ENCODE data around the gene SEL1L3. TPM values are rescaled to one million over a fixed set of nuclear protein-coding genes. Genes with fewer than 3 reads are reported as not detected.

SEL1L3 gene
- total RNA-seq, 4 donors from 2014 or later: 2.2 to 29.8 (median 5.4) TPM

DNA sequence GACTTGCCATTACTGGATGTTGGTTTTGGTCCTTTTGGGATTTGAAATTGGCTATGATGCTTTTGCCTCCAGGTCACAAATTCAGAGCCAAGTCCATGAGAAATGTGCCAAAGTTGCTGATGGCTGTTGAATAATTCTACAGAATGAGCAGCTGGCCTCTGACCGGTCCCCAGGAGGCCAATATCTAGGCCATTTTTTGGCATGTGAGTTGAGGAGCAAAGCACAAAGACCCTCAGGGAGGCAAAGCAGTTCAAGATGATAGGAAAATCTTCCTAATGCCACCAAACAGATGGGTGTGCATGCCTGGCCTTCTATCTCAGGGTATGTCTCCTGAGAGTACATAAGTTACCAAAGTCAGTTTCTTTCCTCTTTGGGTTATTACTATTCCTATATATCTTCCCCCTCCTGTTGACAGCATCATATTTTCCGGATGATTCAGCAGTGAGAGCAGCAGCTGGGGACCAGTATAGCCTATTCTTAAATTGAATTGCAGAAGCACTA lies 44.4 kb downstream of the SEL1L3 start:
- Histone ChIP-seq H3K36me3 (no peaks in the 10 kb centered on the region), H3K27ac (no peak overlapping the region), H3K4me3 (no peak overlapping the region), H3K4me1 (peaks cover 0 to 16% (median 4%) of the 10 kb centered on the region in 3 donors), H3K9me3 (no peaks in the 10 kb centered on the region), H3K27me3 (no peaks in the 10 kb centered on the region)
- ATAC-seq: no peak
- 60 to 67% methylated on average over 1 of the region's 2 CpGs for WGBS, 2 donors (ENCODE audit: low coverage in 1 of 2)
- TF ChIP-seq EP300 (IDR thresholded peaks at IDR 0.05) (no peak), POLR2A (IDR thresholded peaks at IDR 0.05) (no peak), POLR2AphosphoS5 (IDR thresholded peaks at IDR 0.05) (no peak)
- TF ChIP-seq, protein P1, sequence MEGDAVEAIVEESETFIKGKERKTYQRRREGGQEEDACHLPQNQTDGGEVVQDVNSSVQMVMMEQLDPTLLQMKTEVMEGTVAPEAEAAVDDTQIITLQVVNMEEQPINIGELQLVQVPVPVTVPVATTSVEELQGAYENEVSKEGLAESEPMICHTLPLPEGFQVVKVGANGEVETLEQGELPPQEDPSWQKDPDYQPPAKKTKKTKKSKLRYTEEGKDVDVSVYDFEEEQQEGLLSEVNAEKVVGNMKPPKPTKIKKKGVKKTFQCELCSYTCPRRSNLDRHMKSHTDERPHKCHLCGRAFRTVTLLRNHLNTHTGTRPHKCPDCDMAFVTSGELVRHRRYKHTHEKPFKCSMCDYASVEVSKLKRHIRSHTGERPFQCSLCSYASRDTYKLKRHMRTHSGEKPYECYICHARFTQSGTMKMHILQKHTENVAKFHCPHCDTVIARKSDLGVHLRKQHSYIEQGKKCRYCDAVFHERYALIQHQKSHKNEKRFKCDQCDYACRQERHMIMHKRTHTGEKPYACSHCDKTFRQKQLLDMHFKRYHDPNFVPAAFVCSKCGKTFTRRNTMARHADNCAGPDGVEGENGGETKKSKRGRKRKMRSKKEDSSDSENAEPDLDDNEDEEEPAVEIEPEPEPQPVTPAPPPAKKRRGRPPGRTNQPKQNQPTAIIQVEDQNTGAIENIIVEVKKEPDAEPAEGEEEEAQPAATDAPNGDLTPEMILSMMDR (IDR thresholded peaks at IDR 0.05): no peak

DNA sequence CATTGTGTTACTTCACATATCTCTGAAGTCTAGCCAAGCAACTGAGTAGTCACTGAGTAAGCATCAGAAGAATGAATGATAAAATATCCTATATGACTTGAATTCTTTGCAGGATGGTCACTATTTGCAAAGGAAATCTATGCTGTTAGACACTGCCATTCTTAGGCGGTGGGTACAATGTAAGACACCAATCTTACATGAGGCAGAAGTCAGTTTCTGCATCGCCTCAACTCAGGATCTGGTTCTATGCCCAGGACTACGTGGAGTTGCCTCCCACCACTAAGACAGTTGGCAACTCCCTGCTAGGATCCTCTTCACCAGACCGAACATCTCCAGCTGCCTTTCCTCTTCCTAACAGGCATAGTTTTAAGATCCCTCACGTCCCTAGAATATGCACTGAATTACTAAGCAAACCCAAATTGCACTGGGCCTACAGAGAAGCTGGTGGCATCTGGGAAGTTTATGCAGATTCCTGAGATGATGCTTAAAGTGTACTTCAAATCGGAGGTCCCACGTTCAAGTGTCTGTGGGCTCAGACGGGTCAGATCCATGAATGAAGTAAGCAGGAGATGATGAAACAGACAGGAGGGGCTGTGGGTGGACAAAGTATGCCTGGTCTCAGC lies 45.6 kb downstream of the SEL1L3 start:
- peaks cover 0 to 23% (median 8%) of the 10 kb centered on the region in 3 donors for H3K4me1 ChIP-seq
- no peak for TF ChIP-seq EP300 (IDR thresholded peaks at IDR 0.05)
- TF ChIP-seq, protein P1 (IDR thresholded peaks at IDR 0.05): no peak
- no peaks in the 10 kb centered on the region for H3K36me3 ChIP-seq
- no peaks in the 10 kb centered on the region for H3K27me3 ChIP-seq
- H3K4me3 ChIP-seq: no peak overlapping the region
- ATAC-seq: no peak
- no peaks in the 10 kb centered on the region for H3K9me3 ChIP-seq
- H3K27ac ChIP-seq: no peak overlapping the region
- WGBS, 2 donors (ENCODE audit: low coverage in 1 of 2): 83 to 90% methylated on average over 2 to 8 of the region's 8 CpGs

DNA sequence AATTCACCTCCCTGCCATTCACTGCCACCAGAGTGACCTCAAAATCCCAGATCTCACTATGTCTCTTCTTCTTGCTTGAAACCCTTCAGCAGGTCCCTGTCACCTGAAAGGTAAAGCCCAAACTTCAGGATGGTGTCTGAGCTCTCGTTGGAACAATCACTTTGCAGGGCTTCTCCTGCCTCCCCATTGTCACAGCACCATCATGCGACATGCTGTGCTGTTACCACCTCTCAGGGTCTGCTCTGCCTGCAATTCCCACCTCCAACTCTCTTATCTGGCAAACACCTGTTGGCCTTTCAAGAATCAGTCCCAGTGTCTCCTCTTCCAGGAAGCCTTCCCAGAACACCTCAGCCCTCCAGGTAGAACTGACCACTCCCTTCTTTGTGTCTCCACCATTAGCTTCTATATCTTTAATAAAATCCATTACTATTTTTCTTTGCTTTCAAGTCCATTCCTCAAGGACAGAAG lies 46.2 kb downstream of the SEL1L3 start:
- Histone ChIP-seq H3K4me3 (no peak overlapping the region), H3K36me3 (no peaks in the 10 kb centered on the region), H3K4me1 (peaks cover 0 to 23% (median 8%) of the 10 kb centered on the region in 3 donors), H3K27ac (no peak overlapping the region), H3K27me3 (no peaks in the 10 kb centered on the region), H3K9me3 (no peaks in the 10 kb centered on the region)
- 83 to 92% methylated on average over 1 to 2 of the region's 2 CpGs for WGBS, 2 donors (ENCODE audit: low coverage in 1 of 2)
- no peak for ATAC-seq
- no peak for TF ChIP-seq EP300 (IDR thresholded peaks at IDR 0.05)
- TF ChIP-seq, protein P1 (IDR thresholded peaks at IDR 0.05): no peak
- no peak for TF ChIP-seq POLR2A (IDR thresholded peaks at IDR 0.05)

DNA sequence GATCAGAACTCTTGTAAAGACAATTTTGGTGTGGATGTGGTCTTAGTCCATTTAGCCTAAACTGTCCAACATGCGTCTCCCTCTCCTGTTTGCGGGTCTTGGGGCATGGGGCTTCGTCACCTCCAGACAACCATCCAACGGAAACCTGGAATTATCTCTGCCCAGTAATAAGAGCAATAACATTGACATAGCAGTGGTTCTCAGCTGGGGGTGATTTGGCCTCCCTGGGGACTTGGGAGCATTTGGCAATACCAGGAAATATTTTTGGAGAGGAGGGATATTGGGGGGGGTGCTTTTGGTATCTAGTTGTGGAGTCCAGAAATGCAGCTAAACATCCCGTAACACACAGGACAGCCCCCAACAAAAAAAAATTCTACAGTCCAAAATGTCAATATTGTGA lies 47.2 kb downstream of the SEL1L3 start:
- WGBS, 2 donors (ENCODE audit: low coverage in 1 of 2): 92 to 100% methylated on average over 1 to 2 of the region's 5 CpGs
- TF ChIP-seq, protein P1 (IDR thresholded peaks at IDR 0.05): no peak

More for the DNA sequence above, 47.2 kb downstream of the SEL1L3 start:
- H3K4me3 ChIP-seq: no peak overlapping the region
- H3K27me3 ChIP-seq: no peaks in the 10 kb centered on the region
- no peak overlapping the region for H3K27ac ChIP-seq
- no peaks in the 10 kb centered on the region for H3K36me3 ChIP-seq
- ATAC-seq: no peak
- peaks cover 0 to 23% (median 8%) of the 10 kb centered on the region in 3 donors for H3K4me1 ChIP-seq
- no peaks in the 10 kb centered on the region for H3K9me3 ChIP-seq

All from gastroesophageal sphincter (tissue), 4 donors.